Effector memory CD4-positive, alpha-beta T cell (primary cell): ENCODE results near the gene RNPC3.
"Not testable (repeated sequence)": the region's sequence is repeated elsewhere in the genome, so short reads cannot be mapped to it uniquely, and the experiment has no call there.

ENCODE experiments used
- DNase-seq, 3 donors: peaks; one replicate each; pipeline ENCODE4 v3.0.0-alpha.2; 2020
- H3K27ac ChIP-seq: 2 replicates; pipeline ENCODE4 v1.7.0; 2013; ENCODE audit warnings: mild to moderate bottlenecking, low read length, moderate library complexity; ENCODE audit not compliant: insufficient read depth, poor library complexity, severe bottlenecking
- H3K27me3 ChIP-seq: replicated peaks from 2 replicates; pipeline ENCODE4 v1.7.0; 2013; ENCODE audit warnings: mild to moderate bottlenecking, low read length; ENCODE audit not compliant: insufficient read depth, control insufficient read depth, poor library complexity, severe bottlenecking
- H3K36me3 ChIP-seq: 2 replicates; pipeline ENCODE4 v1.7.0; 2013; ENCODE audit warnings: mild to moderate bottlenecking, low read length, moderate library complexity; ENCODE audit not compliant: control insufficient read depth, insufficient read depth
- H3K4me1 ChIP-seq: 2 replicates; pipeline ENCODE4 v1.7.0; 2013; ENCODE audit warnings: low read length, mild to moderate bottlenecking; ENCODE audit not compliant: control insufficient read depth, insufficient read depth, poor library complexity, severe bottlenecking
- H3K4me3 ChIP-seq: 2 replicates; pipeline ENCODE4 v1.7.0; 2013; ENCODE audit warnings: low read length, low read depth, mild to moderate bottlenecking; ENCODE audit not compliant: insufficient read depth, poor library complexity, severe bottlenecking
- H3K9me3 ChIP-seq: 2 replicates; pipeline ENCODE4 v1.7.0; 2013; ENCODE audit warnings: mild to moderate bottlenecking, low read length, moderate library complexity; ENCODE audit not compliant: control insufficient read depth

The RNPC3 gene

DNA sequence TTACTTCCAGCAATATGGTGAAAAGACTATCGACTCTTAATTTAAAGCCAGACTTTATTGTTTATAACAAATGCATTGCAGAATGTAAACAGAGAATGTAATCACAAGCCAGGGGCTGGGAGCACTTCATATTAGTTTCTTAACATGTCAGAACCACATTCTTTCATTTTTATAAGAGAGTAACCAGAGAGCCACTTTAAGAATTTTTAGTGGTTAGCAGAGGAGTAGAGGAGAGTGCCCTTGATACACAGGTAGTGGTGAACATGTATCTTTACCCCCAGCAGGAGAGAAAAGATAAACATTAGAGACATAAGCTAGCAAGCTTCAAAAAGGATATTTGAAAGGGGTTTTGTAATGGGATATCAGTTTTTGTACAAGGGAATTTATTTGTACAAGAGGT, 57.0 kb downstream of the RNPC3 start:
- no peak for DNase-seq
- H3K27ac ChIP-seq, result no peak overlapping the region
- H3K9me3 ChIP-seq, result no peaks in the 10 kb centered on the region
- peaks cover 3% of the 10 kb centered on the region for H3K36me3 ChIP-seq
- no peaks in the 10 kb centered on the region for H3K4me1 ChIP-seq
- H3K4me3 ChIP-seq, result no peak overlapping the region
- H3K27me3 ChIP-seq, result no peaks in the 10 kb centered on the region

- no peak for DNase-seq
- Histone ChIP-seq H3K27ac (no peak overlapping the region), H3K9me3 (no peaks in the 10 kb centered on the region), H3K27me3 (no peaks in the 10 kb centered on the region), H3K4me1 (no peaks in the 10 kb centered on the region), H3K4me3 (no peak overlapping the region), H3K36me3 (peaks cover 3% of the 10 kb centered on the region)
These were observed 58.4 kb downstream of the RNPC3 start for GRCh38 chr1:103583887-103584286.

DNA sequence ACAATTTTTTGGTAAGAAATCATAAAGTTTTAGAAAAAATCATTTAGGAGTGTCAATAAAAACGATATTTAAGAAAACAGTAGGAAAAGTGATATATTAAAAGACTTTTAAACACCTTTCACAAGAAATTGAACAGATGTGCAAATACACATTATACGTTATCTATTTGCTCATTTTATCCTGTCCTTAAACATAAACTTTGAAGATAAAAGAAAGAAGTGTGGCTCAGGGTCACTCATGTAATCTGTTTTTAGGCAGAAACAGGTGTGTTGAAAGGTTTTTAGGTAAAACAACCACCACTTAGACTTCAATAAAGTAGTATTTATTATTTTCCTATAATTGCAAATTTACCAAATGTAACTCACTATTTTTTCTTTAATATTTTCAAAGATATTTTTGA, 59.0 kb downstream of the RNPC3 start:
- DNase-seq, result no peak
- no peak overlapping the region for H3K27ac ChIP-seq
- H3K9me3 ChIP-seq, result no peaks in the 10 kb centered on the region
- no peak overlapping the region for H3K4me3 ChIP-seq
- peaks cover 3% of the 10 kb centered on the region for H3K36me3 ChIP-seq
- H3K4me1 ChIP-seq, result no peaks in the 10 kb centered on the region
- H3K27me3 ChIP-seq, result no peaks in the 10 kb centered on the region

DNA sequence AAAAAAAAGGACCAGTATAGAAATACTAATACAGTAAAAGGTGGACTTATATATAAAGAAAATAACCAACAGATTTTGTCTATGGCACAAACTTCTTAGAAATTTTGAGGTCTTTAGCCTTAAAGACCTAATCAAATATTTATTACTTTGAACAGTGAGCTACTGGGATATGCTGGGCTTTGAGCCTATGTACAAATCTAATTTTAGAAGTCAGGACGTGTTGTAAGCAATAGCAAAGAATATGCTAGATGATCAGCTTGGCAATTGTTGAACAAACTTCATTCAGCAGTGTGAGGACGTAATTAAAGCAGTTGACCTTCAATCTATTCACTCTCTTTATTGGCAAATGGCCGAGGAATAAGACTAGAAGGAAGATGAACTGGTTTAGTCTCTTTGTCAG, 77.2 kb downstream of the RNPC3 start:
- H3K27me3 ChIP-seq, H3K9me3 ChIP-seq, H3K4me1 ChIP-seq, H3K36me3 ChIP-seq, H3K4me3 ChIP-seq, H3K27ac ChIP-seq, DNase-seq: not testable (repeated sequence)
